Prostate gland (tissue), 2 donors: ENCODE data around the gene CSAD. TPM values are rescaled to one million over a fixed set of nuclear protein-coding genes. Genes with fewer than 3 reads are reported as not detected.
A peak's percentile ranks its signal among the peaks of the same experiment; 100 is the strongest.

Experiments
- DNase-seq: peaks from one replicate; pipeline ENCODE4 v3.0.0-alpha.2; 2019; ENCODE audit warnings: low spot score
- H3K27ac ChIP-seq, 2 donors: fragments of 200-600 bp; sonication (generic); 2 replicates each; pipeline ENCODE4 v1.5.1; 2017 to 2019
- H3K27me3 ChIP-seq: fragments of 200-600 bp; sonication (generic); replicated peaks from 2 replicates; pipeline ENCODE4 v1.5.1; 2019; ENCODE audit not compliant: insufficient read depth
- H3K36me3 ChIP-seq, 2 donors: fragments of 200-600 bp; sonication (generic); 1 replicate in 1 of 2; 2 replicates in 1 of 2; pipeline versions ENCODE4 v1.5.1 to v1.8.1; 2017 to 2019
- H3K4me1 ChIP-seq: fragments of 200-600 bp; sonication (generic); replicated peaks from 2 replicates; pipeline ENCODE4 v1.5.1; 2019
- H3K4me3 ChIP-seq, 2 donors: fragments of 200-600 bp; sonication (generic); 2 replicates each; pipeline ENCODE4 v1.5.1; 2017 to 2019
- H3K9me3 ChIP-seq: fragments of 200-600 bp; sonication (generic); 2 replicates; pipeline ENCODE4 v1.5.1; 2017
- CTCF ChIP-seq, 4 experiments: fragments of 200-600 bp in 2 of 4; fragments of 450-650 bp in 2 of 4; sonication (generic) in 2 of 4; IDR thresholded peaks; 1 replicate in 3 of 4; 2 replicates in 1 of 4; pipeline ENCODE4 v1.5.1; 2016 to 2019; ENCODE audit warnings: antibody characterized with exemption in 4 of 4, mild to moderate bottlenecking in 2 of 4, moderate library complexity in 2 of 4
- POLR2A ChIP-seq: fragments of 450-650 bp; IDR thresholded peaks from one replicate; pipeline ENCODE4 v1.6.1; 2016; ENCODE audit warnings: antibody characterized with exemption, mild to moderate bottlenecking
- POLR2AphosphoS5 ChIP-seq: sonication (generic); formaldehyde crosslinking; IDR thresholded peaks from one replicate; pipeline ENCODE4 v1.6.1; 2017; ENCODE audit warnings: antibody characterized with exemption
- WGBS: methylation state at CpG from one replicate; pipeline ENCODE4 v1.1.5; 2018; 5-methylcytosine and 5-hydroxymethylcytosine counted together
- intact Hi-C: fragments of 100-400 bp; cut with DNase I; formaldehyde crosslinking; loops from one replicate; pipeline ENCODE4 v1.14.2; 2022
- total RNA-seq, 2 donors: library from RNA; depleted of rRNA; stranded (reverse); fragments of >200 nt; gene quantifications; one replicate each; pipeline ENCODE4 v1.1.0, GENCODE V29; 2016

The CSAD gene
- total RNA-seq, 2 donors from 2014 or later: 30.8 to 92.5 TPM

DNA sequence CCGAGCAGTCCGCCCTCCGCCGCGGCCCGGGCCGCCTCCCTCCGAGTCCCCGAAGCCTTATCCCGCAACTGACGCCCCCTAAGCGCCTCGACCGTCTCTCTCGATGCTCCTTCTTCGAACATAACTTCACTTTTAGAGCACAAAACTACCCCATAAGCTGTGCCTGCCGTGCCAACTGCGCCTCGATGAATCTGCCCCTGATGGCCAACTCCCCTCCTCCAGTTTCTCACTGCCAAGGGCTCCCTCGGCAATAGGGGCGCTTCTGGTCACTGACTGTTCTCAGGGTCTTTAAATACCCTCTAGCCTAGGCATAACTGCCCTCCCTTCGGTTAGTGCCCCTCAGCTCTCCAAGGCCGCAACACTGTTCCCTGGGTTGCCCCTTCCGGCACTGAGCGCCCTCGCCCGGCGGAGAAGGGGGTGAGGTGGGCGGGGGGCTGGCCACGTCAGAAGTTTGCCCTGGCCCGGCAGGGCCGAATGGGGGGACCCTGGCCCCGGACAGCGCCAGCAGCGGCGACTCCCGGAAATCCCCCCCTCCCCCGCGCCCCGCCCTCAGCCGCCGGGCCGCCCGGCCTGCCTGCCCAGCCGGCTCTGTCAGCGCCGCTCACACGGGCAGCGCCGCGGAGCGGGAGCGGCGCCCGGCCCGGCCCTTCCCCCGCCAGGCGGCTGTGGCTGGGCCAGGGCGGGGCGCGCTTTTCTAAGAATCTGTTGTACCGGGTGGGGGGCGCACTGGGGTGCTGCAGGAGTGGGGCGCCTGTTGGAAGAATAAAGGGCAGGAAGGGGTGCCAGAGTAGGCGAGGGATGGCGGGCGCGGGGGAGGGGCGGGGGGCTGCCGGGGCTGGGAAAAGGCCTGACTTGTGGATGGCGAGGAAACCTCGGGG lies 40.7 kb upstream of the CSAD start:
- intact Hi-C loops: no loop called here
- under 1% methylated on average over 46 of the region's 72 CpGs for WGBS
- Histone ChIP-seq H3K27ac (peak overlapping the region; percentile 97 to 99), H3K27me3 (no peaks in the 10 kb centered on the region), H3K4me1 (peaks cover 39% of the 10 kb centered on the region), H3K9me3 (no peaks in the 10 kb centered on the region), H3K36me3 (no peaks in the 10 kb centered on the region), H3K4me3 (peak overlapping the region; percentile 48 to 70)
- peak; percentile 22 for TF ChIP-seq POLR2AphosphoS5
- peak in 2 of 4 experiments; percentile 21 for TF ChIP-seq CTCF (IDR thresholded peaks at IDR 0.05)
- TF ChIP-seq POLR2A: peak; percentile 15
- DNase-seq: peak; percentile 77

- H3K4me3 ChIP-seq: peak overlapping the region; percentile 48 to 70
- peak overlapping the region; percentile 97 to 99 for H3K27ac ChIP-seq
- H3K27me3 ChIP-seq: no peaks in the 10 kb centered on the region
- peaks cover 40% of the 10 kb centered on the region for H3K4me1 ChIP-seq
- 2% methylated on average over 41 of the region's 42 CpGs for WGBS
- DNase-seq: peak; percentile 84
- TF ChIP-seq CTCF (IDR thresholded peaks at IDR 0.05) (no peak), POLR2A (peak; percentile 6), POLR2AphosphoS5 (peak; percentile 75)
- H3K9me3 ChIP-seq: no peaks in the 10 kb centered on the region
- intact Hi-C loops: no loop called here
- H3K36me3 ChIP-seq: no peaks in the 10 kb centered on the region
Measured at GRCh38 chr12:53220694-53221202, 40.0 kb upstream of the CSAD start.

DNA sequence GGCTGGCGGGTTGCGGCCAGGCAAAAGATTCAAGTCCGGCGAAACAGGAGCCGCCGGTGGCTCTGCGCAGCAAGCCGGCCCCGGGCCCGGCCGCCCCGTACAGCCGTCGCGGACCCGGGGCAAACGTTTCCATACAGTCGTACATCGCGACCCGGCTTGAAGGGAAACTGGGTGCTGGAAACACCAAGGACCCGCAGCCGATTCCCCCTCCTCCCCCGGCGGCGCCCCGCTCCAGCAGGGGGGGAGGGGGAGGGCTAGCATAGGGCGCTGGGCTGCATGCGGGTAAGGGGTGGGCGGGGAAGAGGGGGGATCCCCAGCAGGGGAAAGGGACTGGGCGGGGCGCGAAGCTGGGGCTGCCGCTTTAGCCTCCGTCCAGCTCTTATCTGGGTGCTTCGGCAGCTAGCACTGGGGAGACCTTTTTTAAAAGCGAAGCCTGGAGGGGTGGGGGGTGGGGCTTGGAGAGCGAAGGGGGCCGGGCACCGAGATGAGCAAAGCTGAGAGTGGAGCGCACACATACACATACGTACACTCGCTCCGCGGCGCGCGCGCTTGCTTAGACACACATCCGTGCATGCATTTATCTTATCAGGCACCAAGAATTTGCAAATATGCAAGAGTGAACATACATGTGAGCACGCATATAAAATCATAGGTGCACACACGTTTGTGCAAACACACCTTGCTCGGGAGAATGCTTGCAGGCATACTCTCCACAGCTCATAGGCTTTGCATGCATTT lies 39.4 kb upstream of the CSAD start:
- peak; percentile 63 for DNase-seq

DNA sequence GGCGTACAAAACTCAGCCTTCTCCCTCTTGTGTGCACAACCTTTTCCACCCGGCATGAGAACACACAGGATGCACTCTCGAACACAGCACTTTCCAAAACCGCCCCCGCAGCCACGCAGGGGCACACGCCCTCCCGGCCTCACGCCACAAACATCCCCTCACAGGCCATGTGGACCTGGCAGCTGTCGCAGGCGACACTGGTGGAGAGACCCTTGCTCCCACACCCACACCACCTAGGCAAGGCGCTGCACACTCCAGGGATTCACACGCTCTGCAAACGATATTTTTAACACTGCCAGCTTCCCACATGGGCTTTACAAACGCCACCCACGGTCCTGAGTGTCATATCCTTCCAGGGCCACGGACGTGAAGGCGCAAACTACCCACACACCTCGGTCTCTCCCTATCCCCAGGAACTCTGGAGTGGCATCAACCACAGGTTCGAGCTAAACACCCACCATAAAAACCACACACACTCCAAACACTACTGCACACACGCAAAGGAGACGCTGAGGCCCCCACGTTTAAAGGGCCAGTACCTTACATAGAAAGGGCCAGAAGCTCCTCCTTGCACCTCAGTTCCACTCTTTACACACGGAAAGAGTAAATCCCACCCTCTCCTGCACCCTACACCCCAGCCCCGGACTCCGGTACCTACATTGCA lies 38.7 kb upstream of the CSAD start:
- H3K9me3 ChIP-seq: no peaks in the 10 kb centered on the region
- WGBS: 4% methylated on average over 27 of the region's 27 CpGs
- peaks cover 0 to 6% of the 10 kb centered on the region in 2 donors for H3K36me3 ChIP-seq
- H3K4me3 ChIP-seq: peak overlapping the region; percentile 48 to 70
- no peaks in the 10 kb centered on the region for H3K27me3 ChIP-seq
- intact Hi-C loops: no loop called here
- no peak for TF ChIP-seq POLR2AphosphoS5
- TF ChIP-seq POLR2A: peak; percentile 19
- TF ChIP-seq CTCF (IDR thresholded peaks at IDR 0.05): no peak
- H3K4me1 ChIP-seq: peaks cover 28% of the 10 kb centered on the region
- no peak for DNase-seq
- H3K27ac ChIP-seq: peak overlapping the region; percentile 82 to 99

More for the DNA sequence above, 39.4 kb upstream of the CSAD start:
- Histone ChIP-seq H3K36me3 (peaks cover 0 to 6% of the 10 kb centered on the region in 2 donors), H3K9me3 (no peaks in the 10 kb centered on the region), H3K27ac (peak overlapping the region; percentile 97 to 99), H3K4me3 (peak overlapping the region; percentile 48 to 70), H3K27me3 (no peaks in the 10 kb centered on the region), H3K4me1 (peaks cover 35% of the 10 kb centered on the region)
- TF ChIP-seq POLR2AphosphoS5 (no peak), CTCF (IDR thresholded peaks at IDR 0.05) (no peak), POLR2A (no peak)
- WGBS: under 1% methylated on average over 52 of the region's 53 CpGs
- intact Hi-C loops: no loop called here
